ENCODE data around the gene NEDD8. TPM values are rescaled to one million over a fixed set of nuclear protein-coding genes. Genes with fewer than 3 reads are reported as not detected.

The NEDD8 gene
- polyA plus RNA-seq, 1 donor from 2014 or later, result 431 TPM

DNA sequence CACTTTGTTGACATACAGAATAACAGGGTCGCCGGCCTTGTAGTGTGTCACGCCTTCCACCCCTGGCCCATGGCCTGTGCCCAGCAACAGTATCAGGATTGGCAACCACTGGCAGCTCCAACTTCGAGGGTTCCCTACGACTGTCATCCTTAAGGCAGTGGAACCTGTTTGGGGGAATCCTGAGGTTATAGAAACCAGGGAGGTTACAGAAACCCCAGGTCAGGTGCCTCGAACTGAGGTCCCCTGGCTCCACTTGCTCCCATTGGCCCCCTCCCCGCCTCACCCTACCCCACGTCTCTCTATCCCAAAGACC lies 37.3 kb downstream of the NEDD8 start:
- H3K36me3 ChIP-seq (ENCODE audit: insufficient read depth, low read length), result no peaks in the 10 kb centered on the region
- TF ChIP-seq SMC3 (conservative IDR thresholded peaks at IDR 0.05; ENCODE audit: poor library complexity) (no peak), TAF1 (IDR thresholded peaks at IDR 0.05; ENCODE audit: low read depth) (no peak), POLR2AphosphoS5 (IDR thresholded peaks at IDR 0.05) (no peak), MXI1 (conservative IDR thresholded peaks at IDR 0.05; ENCODE audit: poor library complexity, severe bottlenecking) (no peak), EP300 (conservative IDR thresholded peaks at IDR 0.05; ENCODE audit: poor library complexity, severe bottlenecking) (no peak), EZH2 (IDR thresholded peaks at IDR 0.05; ENCODE audit: borderline replicate concordance, insufficient read depth, low read length, poor library complexity, severe bottlenecking) (no peak), RAD21 (conservative IDR thresholded peaks at IDR 0.05) (no peak)
- TF ChIP-seq, protein P1, sequence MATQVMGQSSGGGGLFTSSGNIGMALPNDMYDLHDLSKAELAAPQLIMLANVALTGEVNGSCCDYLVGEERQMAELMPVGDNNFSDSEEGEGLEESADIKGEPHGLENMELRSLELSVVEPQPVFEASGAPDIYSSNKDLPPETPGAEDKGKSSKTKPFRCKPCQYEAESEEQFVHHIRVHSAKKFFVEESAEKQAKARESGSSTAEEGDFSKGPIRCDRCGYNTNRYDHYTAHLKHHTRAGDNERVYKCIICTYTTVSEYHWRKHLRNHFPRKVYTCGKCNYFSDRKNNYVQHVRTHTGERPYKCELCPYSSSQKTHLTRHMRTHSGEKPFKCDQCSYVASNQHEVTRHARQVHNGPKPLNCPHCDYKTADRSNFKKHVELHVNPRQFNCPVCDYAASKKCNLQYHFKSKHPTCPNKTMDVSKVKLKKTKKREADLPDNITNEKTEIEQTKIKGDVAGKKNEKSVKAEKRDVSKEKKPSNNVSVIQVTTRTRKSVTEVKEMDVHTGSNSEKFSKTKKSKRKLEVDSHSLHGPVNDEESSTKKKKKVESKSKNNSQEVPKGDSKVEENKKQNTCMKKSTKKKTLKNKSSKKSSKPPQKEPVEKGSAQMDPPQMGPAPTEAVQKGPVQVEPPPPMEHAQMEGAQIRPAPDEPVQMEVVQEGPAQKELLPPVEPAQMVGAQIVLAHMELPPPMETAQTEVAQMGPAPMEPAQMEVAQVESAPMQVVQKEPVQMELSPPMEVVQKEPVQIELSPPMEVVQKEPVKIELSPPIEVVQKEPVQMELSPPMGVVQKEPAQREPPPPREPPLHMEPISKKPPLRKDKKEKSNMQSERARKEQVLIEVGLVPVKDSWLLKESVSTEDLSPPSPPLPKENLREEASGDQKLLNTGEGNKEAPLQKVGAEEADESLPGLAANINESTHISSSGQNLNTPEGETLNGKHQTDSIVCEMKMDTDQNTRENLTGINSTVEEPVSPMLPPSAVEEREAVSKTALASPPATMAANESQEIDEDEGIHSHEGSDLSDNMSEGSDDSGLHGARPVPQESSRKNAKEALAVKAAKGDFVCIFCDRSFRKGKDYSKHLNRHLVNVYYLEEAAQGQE (IDR thresholded peaks at IDR 0.05; ENCODE audit: borderline replicate concordance), result no peak
- TF ChIP-seq, protein P2, sequence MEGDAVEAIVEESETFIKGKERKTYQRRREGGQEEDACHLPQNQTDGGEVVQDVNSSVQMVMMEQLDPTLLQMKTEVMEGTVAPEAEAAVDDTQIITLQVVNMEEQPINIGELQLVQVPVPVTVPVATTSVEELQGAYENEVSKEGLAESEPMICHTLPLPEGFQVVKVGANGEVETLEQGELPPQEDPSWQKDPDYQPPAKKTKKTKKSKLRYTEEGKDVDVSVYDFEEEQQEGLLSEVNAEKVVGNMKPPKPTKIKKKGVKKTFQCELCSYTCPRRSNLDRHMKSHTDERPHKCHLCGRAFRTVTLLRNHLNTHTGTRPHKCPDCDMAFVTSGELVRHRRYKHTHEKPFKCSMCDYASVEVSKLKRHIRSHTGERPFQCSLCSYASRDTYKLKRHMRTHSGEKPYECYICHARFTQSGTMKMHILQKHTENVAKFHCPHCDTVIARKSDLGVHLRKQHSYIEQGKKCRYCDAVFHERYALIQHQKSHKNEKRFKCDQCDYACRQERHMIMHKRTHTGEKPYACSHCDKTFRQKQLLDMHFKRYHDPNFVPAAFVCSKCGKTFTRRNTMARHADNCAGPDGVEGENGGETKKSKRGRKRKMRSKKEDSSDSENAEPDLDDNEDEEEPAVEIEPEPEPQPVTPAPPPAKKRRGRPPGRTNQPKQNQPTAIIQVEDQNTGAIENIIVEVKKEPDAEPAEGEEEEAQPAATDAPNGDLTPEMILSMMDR (IDR thresholded peaks at IDR 0.05; ENCODE audit: poor library complexity, severe bottlenecking), result no peak
- peaks cover 3% of the 10 kb centered on the region for H3K79me2 ChIP-seq (replicated peaks; ENCODE audit: insufficient read depth, low read length)
- no peaks in the 10 kb centered on the region for H3K27me3 ChIP-seq (ENCODE audit: insufficient read depth, low read depth, low read length)
- H4K20me1 ChIP-seq (ENCODE audit: insufficient read depth), result no peaks in the 10 kb centered on the region
- no peaks in the 10 kb centered on the region for H3F3A ChIP-seq (ENCODE audit: insufficient read depth, low read length, poor library complexity, severe bottlenecking)
- no peaks in the 10 kb centered on the region for H3K9me3 ChIP-seq (ENCODE audit: low read length)
- no peaks in the 10 kb centered on the region for H3K9me2 ChIP-seq (ENCODE audit: insufficient read depth, low read length)
- peak overlapping the region; percentile 92 for H3K27ac ChIP-seq (ENCODE audit: low read length)
- peak overlapping the region; percentile 92 for H3K4me3 ChIP-seq (ENCODE audit: low read length)
- H3K4me2 ChIP-seq (ENCODE audit: low read length), result peak overlapping the region; percentile 76
- peak overlapping the region; percentile 93 for H3K9ac ChIP-seq (ENCODE audit: low read length)
- H2AFZ ChIP-seq (ENCODE audit: low read depth, low read length), result peak overlapping the region; percentile 73

DNA sequence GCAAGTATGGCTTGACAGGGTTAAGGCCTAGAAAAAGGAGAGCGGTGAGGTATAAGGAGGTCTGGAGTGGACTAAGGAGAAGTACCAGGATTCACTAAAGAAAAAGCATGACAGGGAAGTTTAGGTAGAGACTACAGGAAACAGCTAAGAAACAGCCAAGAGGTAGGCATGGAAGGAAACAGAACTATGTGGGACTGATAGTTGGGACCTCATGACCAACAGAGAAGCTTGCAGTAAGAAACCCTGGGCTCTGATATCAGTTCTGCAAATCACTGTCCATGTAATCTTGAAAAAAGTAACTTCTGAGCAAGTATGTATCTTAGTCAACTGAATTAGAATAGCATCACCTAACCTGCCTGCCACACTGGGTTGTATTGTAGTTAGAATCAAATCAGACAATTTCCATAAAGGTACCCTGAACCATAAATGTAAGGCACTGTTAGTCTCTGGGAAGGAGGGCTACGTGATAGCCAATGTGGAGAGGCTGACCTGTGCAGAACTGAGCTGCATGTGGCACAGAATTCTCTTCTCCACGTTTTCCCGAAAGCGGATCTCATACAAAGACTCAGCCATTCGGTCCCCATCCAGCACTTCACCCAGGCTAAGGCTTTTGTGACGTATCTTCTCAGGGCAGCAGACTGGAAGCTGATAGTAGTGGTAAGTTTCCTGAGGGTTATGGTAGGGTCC lies 37.8 kb downstream of the NEDD8 start:
- peak overlapping the region; percentile 73 for H2AFZ ChIP-seq (ENCODE audit: low read depth, low read length)

More for the DNA sequence above, 37.8 kb downstream of the NEDD8 start:
- Histone ChIP-seq H3K9me2 (ENCODE audit: insufficient read depth, low read length) (no peaks in the 10 kb centered on the region), H3K36me3 (ENCODE audit: insufficient read depth, low read length) (no peaks in the 10 kb centered on the region), H3F3A (ENCODE audit: insufficient read depth, low read length, poor library complexity, severe bottlenecking) (no peaks in the 10 kb centered on the region), H3K27ac (ENCODE audit: low read length) (peak overlapping the region; percentile 92), H3K9me3 (ENCODE audit: low read length) (no peaks in the 10 kb centered on the region), H3K27me3 (ENCODE audit: insufficient read depth, low read depth, low read length) (no peaks in the 10 kb centered on the region), H4K20me1 (ENCODE audit: insufficient read depth) (no peaks in the 10 kb centered on the region), H3K79me2 (replicated peaks; ENCODE audit: insufficient read depth, low read length) (peaks cover 3% of the 10 kb centered on the region), H3K4me3 (ENCODE audit: low read length) (peak overlapping the region; percentile 92), H3K4me2 (ENCODE audit: low read length) (peak overlapping the region; percentile 76), H3K9ac (ENCODE audit: low read length) (peak overlapping the region; percentile 93)
- TF ChIP-seq EZH2 (IDR thresholded peaks at IDR 0.05; ENCODE audit: borderline replicate concordance, insufficient read depth, low read length, poor library complexity, severe bottlenecking), result no peak
- TF ChIP-seq TAF1 (IDR thresholded peaks at IDR 0.05; ENCODE audit: low read depth), result no peak
- no peak for TF ChIP-seq SMC3 (conservative IDR thresholded peaks at IDR 0.05; ENCODE audit: poor library complexity)
- TF ChIP-seq, protein P1 (IDR thresholded peaks at IDR 0.05; ENCODE audit: borderline replicate concordance), result no peak
- TF ChIP-seq RAD21 (conservative IDR thresholded peaks at IDR 0.05), result no peak
- no peak for TF ChIP-seq EP300 (conservative IDR thresholded peaks at IDR 0.05; ENCODE audit: poor library complexity, severe bottlenecking)
- TF ChIP-seq MXI1 (conservative IDR thresholded peaks at IDR 0.05; ENCODE audit: poor library complexity, severe bottlenecking), result no peak
- TF ChIP-seq, protein P2 (IDR thresholded peaks at IDR 0.05; ENCODE audit: poor library complexity, severe bottlenecking), result no peak
- TF ChIP-seq POLR2AphosphoS5 (IDR thresholded peaks at IDR 0.05), result no peak
